Right lobe of liver (tissue), 4 donors: ENCODE data around the gene TWNK.

Source experiments
- POLR2A ChIP-seq: fragments of 450-650 bp; IDR thresholded peaks from one replicate; pipeline ENCODE4 v1.6.1; 2017; ENCODE audit warnings: antibody characterized with exemption, mild to moderate bottlenecking
- TF ChIP-seq, protein P1 (sequence below), 4 donors: fragments of 200-600 bp in 3 of 4; fragments of 450-650 bp in 1 of 4; IDR thresholded peaks; one replicate each; pipeline versions ENCODE4 v1.5.1 to v1.8.0; 2016 to 2022; ENCODE audit warnings: antibody characterized with exemption in 4 of 4, mild to moderate bottlenecking in 2 of 4
- donor health status: DM: no; HTN: no; CAD: no.
- donor health status: DM: no; HTN: no; CAD: no.
- donor health status: DM: no; HTN: yes; CAD: no.

DNA sequence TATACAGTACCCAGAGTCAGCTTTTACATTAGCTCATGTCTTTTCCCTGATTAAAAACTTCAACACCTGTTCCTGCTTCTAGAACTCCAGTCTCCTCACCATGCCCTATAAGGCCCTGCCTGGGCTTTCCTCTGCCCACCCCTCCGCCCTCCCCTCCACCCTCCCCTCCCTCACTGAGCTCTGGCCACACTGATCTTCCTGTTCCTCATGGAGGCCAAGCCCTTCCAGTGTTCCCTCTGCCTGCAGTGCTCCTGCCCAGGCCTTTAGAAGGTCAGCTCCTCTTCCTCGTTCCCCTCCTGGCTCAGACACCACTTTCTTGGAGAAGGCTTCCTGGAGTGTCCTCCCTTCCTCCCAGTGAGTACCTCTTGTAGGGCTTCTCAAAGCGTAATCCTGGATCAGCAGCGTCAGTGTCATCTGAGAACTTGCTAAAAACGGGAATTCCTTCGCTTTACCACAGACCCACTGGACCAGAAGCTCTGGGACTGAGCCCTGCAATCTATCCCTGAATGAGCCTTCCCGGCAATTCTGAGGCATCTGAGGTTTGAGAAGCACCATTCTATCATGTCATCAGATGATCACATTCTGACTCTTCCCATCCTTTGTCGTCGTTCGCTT is 39.9 kb downstream of the TWNK start:
- TF ChIP-seq, protein P1, sequence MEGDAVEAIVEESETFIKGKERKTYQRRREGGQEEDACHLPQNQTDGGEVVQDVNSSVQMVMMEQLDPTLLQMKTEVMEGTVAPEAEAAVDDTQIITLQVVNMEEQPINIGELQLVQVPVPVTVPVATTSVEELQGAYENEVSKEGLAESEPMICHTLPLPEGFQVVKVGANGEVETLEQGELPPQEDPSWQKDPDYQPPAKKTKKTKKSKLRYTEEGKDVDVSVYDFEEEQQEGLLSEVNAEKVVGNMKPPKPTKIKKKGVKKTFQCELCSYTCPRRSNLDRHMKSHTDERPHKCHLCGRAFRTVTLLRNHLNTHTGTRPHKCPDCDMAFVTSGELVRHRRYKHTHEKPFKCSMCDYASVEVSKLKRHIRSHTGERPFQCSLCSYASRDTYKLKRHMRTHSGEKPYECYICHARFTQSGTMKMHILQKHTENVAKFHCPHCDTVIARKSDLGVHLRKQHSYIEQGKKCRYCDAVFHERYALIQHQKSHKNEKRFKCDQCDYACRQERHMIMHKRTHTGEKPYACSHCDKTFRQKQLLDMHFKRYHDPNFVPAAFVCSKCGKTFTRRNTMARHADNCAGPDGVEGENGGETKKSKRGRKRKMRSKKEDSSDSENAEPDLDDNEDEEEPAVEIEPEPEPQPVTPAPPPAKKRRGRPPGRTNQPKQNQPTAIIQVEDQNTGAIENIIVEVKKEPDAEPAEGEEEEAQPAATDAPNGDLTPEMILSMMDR (IDR thresholded peaks at IDR 0.05): no peak
- TF ChIP-seq POLR2A: no peak
